Chondrocyte (in vitro differentiated cells): ENCODE data around the gene SUSD6. TPM values are rescaled to one million over a fixed set of nuclear protein-coding genes. Genes with fewer than 3 reads are reported as not detected.

ENCODE experiments used
- DNase-seq: peaks from one replicate; pipeline ENCODE4 v3.0.0; 2021; ENCODE audit warnings: mixed read lengths, low spot score
- H3K27ac Mint-ChIP-seq: one replicate; pipeline ENCODE4 v1.8.0; 2021; ENCODE audit warnings: mild to moderate bottlenecking, moderate library complexity, mixed read lengths; ENCODE audit not compliant: unreplicated experiment
- H3K27me3 Mint-ChIP-seq: 2 replicates; pipeline ENCODE4 v1.8.0; 2021; ENCODE audit warnings: low read depth, mixed read lengths
- H3K36me3 Mint-ChIP-seq: 2 replicates; pipeline ENCODE4 v1.8.0; 2021; ENCODE audit warnings: low read depth, mixed read lengths
- H3K4me1 Mint-ChIP-seq: 2 replicates; pipeline ENCODE4 v1.8.0; 2021; ENCODE audit warnings: low read depth, mild to moderate bottlenecking, mixed read lengths
- H3K4me3 Mint-ChIP-seq: one replicate; pipeline ENCODE4 v1.8.0; 2021; ENCODE audit warnings: mild to moderate bottlenecking, moderate library complexity, mixed read lengths; ENCODE audit not compliant: unreplicated experiment
- H3K9me3 Mint-ChIP-seq: 2 replicates; pipeline ENCODE4 v1.8.0; 2021; ENCODE audit warnings: low read depth, mixed read lengths
- CTCF ChIP-seq: fragments of 200-600 bp; sonication (generic); IDR thresholded peaks from 2 replicates; pipeline ENCODE4 v1.5.0; 2021; ENCODE audit warnings: antibody characterized with exemption, mild to moderate bottlenecking, moderate library complexity
- total RNA-seq: library from RNA; stranded (reverse); gene quantifications from 3 replicates; pipeline ENCODE4 v1.2.1, GENCODE V29; 2021

SUSD6 gene
- total RNA-seq, 1 donor from 2014 or later: 49.3 TPM

DNA sequence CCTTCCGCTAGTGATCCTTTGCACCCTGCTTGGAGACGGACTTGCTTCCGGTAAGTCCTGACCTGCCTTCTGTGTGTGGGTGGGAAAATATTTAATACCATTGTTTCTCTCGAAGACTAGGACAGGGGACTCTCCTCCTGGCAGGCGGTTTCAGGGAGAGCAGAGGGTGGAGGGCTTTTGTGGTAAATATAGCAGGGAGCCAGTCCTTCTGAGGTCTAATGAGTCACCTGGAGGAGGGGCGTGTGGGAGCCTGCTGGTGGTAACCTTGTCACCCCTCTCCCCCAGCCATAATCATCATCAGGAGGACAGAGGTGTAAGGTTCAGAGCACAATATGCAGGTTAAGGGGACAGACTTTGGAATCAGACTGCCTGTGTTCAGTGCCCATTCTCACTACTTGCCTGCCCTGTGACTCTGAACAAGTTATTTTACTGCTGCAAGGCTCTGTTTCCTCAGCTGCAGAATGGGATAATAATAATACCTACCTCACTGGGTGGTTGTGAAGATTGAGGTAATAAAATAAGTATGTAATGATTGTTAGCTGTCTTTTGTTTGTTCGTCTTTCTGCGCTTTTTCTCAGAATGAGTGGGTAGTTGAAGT lies 47.4 kb downstream of the SUSD6 start:
- no peaks in the 10 kb centered on the region for H3K27me3 Mint-ChIP-seq
- DNase-seq: no peak
- H3K9me3 Mint-ChIP-seq: no peaks in the 10 kb centered on the region
- H3K27ac Mint-ChIP-seq: peak overlapping the region; percentile 92
- peaks cover 76% of the 10 kb centered on the region for H3K4me1 Mint-ChIP-seq
- H3K36me3 Mint-ChIP-seq: peaks cover 4% of the 10 kb centered on the region
- peak overlapping the region; percentile 53 for H3K4me3 Mint-ChIP-seq
- TF ChIP-seq CTCF: no peak

GRCh38 chr14:69660344-69661193 lies 49.2 kb downstream of the SUSD6 start:
- H3K4me3 Mint-ChIP-seq: no peak overlapping the region

DNA sequence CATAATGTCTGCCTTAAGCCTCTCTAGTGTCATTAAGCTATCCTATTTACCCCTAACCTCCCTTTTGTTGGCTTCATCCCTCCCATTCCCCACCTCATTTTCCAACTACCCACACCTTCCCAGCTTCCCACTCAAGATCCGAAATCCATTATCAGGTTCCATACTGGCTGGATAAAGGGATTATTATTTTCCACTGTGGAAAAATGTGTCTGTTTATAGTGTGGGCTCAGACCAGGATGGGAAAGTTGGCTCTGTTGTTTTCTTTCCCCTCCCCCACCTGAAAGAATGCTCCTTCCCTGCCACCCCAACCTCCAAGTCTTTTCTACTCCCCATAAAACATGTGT lies 49.8 kb downstream of the SUSD6 start:
- Mint-ChIP-seq H3K4me3 (no peak overlapping the region), H3K4me1 (peaks cover 76% of the 10 kb centered on the region), H3K27me3 (no peaks in the 10 kb centered on the region), H3K36me3 (peaks cover 4% of the 10 kb centered on the region), H3K27ac (peak overlapping the region; percentile 68), H3K9me3 (no peaks in the 10 kb centered on the region)
- TF ChIP-seq CTCF: no peak
- no peak for DNase-seq

More at GRCh38 chr14:69660344-69661193, 49.2 kb downstream of the SUSD6 start:
- no peak for DNase-seq
- no peak for TF ChIP-seq CTCF
- H3K27me3 Mint-ChIP-seq: no peaks in the 10 kb centered on the region
- H3K36me3 Mint-ChIP-seq: peaks cover 4% of the 10 kb centered on the region
- no peak overlapping the region for H3K27ac Mint-ChIP-seq
- no peaks in the 10 kb centered on the region for H3K9me3 Mint-ChIP-seq
- peaks cover 73% of the 10 kb centered on the region for H3K4me1 Mint-ChIP-seq

- no peaks in the 10 kb centered on the region for H3K27me3 Mint-ChIP-seq
- no peaks in the 10 kb centered on the region for H3K9me3 Mint-ChIP-seq
- H3K4me3 Mint-ChIP-seq: no peak overlapping the region
- H3K4me1 Mint-ChIP-seq: peaks cover 77% of the 10 kb centered on the region
- DNase-seq: no peak
- peak overlapping the region; percentile 68 for H3K27ac Mint-ChIP-seq
- H3K36me3 Mint-ChIP-seq: peaks cover 6% of the 10 kb centered on the region
- TF ChIP-seq CTCF: no peak
Observed at GRCh38 chr14:69662636-69663299, 51.4 kb downstream of the SUSD6 start.

DNA sequence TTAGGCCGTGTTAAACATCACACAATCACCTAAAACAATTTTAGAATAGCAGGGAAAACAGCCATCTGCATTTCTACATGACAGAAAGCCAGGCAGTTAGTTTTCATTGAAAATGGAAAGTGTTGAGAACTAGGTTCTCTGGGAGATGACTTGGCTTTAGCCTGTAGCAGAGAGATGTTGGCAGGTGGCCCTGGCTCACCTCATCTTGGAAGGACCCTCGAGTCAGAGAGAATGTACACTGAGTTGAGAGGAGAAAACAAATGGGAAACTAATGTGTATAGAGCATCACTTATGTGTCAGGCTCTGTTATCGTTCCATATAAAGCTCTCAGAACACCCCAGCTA lies 51.9 kb downstream of the SUSD6 start:
- peaks cover 6% of the 10 kb centered on the region for H3K36me3 Mint-ChIP-seq
- no peak for TF ChIP-seq CTCF
- no peak overlapping the region for H3K4me3 Mint-ChIP-seq
- H3K4me1 Mint-ChIP-seq: peaks cover 77% of the 10 kb centered on the region
- DNase-seq: no peak
- H3K27me3 Mint-ChIP-seq: no peaks in the 10 kb centered on the region
- no peaks in the 10 kb centered on the region for H3K9me3 Mint-ChIP-seq
- H3K27ac Mint-ChIP-seq: peak overlapping the region; percentile 68
